ENCODE results near the gene EPS8L2.

The EPS8L2 gene

DNA sequence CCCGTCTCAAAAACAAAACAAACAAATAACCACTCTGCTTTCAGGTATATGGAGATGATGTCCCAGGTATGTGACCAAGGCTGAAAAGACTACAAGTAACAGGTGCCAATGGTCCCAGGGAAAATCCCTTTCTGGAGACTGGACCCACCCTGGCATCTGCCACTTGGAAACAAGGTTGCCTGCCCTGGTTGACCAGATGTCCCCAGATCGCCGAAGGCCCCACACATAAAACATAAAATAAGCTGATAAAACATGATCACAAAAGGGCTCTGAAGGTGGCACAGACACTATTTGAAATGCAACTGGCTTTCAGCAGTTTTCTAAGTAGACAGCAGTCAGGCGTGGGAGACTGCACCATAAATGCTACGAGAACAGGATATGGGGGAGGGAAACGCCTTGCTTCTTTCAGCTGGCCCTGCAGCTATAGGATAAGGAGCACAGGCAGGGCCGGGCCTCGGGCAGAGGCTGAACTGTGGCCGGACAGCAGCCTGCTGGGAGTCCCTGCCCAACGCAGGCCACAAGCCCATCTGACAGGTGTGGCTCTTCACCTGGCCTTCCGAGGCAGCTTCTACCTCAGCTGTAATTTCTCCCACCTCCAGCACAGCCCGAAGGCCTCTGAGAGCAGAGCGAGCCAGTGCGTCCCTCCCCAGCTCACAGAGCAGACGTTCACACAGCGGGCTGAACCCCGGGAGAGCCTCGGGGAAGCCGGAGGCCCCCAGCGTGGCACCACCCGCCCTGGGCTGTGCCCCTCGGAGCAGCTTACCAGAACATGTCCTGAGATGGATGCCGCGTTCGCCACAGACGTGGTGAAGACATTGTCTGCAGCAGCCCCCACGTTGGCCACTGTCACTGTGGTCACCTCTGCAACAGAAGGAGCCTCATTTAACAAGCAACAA is 15.0 kb upstream of the EPS8L2 start:
- DNase-seq, result no peak

DNA sequence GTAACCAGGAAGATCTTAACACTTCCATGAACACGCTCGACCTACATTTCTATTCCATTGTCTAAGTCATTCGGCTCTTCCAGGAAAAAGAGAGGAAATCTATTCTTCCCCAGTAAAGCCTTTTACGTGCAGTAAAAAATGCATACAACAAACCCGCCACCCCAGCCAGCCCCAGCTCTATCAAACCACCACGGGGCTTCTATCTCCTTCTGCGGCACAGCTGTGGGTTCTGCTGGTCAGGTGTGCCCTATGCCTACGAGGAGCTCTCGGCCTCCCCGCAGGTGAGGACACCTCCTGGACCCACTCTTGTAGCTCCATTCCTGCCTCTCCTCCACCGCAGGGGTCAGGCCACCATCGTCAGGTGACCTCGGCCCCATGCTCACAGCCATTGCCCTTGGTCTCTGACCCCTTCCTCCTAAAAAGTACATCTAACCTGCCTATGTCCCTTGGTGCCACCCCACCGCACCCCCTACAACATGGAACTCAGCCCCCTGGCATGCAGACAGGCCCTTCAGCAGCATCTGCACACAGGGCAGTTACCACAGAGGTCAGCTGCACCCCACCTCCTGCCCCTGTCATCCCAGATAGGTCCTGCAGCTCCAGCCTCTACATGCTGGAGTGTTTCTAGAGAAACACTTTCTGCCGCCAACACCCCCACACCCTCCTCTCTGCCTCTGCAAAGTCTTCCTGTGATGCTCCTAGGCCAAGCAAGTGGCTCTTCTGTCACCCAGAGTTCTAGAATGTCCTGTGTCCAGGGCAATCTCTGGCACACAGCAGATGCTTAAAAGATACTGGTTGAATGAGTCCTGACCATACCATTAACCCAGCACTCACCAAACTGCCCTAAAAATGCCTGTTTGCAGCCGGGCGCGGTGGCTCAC is 14.1 kb upstream of the EPS8L2 start:
- no peak for DNase-seq

DNA sequence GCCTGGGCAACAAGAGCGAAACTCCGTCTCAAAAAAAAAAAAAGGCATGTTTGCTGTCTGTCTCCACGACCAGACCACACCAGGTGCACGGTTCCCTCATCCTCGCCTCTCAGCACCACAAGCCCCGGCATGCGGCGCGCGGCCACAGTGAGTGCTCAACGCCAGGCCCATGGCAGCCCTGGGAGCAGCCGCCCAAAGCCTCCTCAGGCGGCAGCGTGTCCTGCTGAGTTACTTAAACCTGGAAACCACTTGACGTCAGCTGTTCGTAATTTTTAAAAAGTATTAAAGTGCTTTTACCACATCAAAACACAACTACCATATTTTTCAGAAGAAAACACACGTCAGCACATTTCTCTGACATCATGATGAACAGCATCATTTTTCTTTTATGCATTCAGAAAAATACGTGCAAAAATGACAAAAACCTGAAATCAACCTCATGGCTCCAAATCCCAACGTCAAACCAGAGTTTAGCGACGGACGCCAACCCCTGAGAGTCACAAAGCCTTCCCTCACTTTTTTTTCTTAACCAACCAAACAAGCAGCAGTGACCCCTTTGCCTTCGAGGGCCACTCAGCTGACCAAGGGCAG is 13.1 kb upstream of the EPS8L2 start:
- DNase-seq, result no peak

- DNase-seq, result peak; percentile 58
These were observed 12.6 kb upstream of the EPS8L2 start for GRCh38 chr11:693415-693831.

- DNase-seq, result no peak
These were observed 12.0 kb upstream of the EPS8L2 start for GRCh38 chr11:693887-694562.

GRCh38 chr11:694563-695287 is 11.3 kb upstream of the EPS8L2 start, which contains the start of gene DEAF1:
Gene DEAF1 (minus strand): TSS chr11:695222. CDS start chr11:695047, 175 bp downstream.
- DNase-seq, result peak; percentile 99

- no peak for DNase-seq
These were observed 10.8 kb upstream of the EPS8L2 start for GRCh38 chr11:695288-695537.

DNA sequence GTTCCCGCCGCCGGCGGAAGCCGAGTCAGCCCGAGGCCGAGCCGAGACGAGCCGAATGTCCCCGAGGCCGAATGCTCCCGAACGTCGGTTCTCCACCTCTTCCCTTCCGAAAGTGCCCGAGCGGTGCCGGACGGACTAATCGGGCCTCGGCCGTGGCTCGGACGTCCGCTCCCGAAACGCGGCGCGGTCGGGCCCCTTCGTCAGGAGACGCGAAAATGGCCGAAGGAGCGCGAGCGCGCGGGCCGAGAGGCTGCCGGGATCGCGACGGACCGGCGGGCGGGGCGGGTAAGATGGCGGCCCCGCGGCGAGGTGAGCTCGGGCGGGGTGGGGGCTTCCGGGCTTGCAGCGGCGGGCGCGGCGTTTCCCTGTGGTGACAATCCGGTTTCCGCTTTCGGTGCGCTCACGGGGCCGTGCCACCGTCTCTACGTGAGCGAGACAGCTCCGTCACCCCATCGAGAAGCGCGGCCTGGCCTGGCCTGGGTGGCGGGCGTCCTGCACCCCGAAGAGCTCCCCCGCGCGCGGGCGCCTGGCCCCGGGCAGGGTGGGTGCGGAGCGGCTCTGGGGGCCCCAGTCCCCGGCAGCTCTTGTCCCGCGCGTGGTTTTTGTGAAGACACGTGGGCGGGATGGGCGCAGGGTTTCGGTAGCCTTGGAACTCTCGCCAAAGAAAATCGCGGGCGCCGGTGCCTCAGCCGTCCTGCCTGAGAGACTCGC is 10.3 kb upstream of the EPS8L2 start, which contains the start of gene TMEM80:
Gene TMEM80 (plus strand): TSS at position 279 of the 711 bp plus-strand sequence. CDS start 12 bp downstream, at position 291.
- DNase-seq, result peak; percentile 99

- no peak for DNase-seq
These were observed 9.0 kb upstream of the EPS8L2 start for GRCh38 chr11:696955-697491.

GRCh38 chr11:697811-698311 is 8.2 kb upstream of the EPS8L2 start:
- DNase-seq, result no peak

DNA sequence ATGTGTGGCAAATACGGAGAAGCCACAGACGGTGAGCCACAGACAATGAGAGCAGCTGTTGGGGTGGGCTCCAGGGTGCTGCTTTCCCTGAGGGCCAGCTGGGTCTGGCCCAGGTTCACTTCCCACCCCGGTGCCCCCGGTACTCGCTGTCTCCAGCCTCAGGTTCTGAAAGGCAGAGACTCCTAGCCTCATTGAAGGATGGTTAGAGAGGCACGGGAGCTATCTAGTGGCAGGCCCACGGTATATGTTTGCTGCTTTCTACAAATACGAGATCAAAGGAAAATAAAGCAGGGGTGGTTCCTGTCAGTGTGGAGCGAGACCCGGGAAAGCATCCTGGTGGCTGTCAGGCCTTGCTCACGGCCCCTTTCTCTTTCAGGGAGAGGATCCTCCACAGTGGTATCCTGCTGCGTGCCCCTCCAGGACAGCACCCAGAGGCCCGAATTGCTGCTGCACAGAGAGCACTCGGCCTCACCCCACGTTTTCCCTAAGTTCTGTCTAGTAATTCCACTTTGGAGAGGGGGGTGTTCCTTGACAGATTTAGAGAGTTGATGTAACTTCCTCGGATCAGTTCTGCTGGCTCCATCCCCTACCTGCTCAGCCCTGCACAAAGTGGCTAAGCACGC is 7.4 kb upstream of the EPS8L2 start:
- DNase-seq, result no peak

DNA sequence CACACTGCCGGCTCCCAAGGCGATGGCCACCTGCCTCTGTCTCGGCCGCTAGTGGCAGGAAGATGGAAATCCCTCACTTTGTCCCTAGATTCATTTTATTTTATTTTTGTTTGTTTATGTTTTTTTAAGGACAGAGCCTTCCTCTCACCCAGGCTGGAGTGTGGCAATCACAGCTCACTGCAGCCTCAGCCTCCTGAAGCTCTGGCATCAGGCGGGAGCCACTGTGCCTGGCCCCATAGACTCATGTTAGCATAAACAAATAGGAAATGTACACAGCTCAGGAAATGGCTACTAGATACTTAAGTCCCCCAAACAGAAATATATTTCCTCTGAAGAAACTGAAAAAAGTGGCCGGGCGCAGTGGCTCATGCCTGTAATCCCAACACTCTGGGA is 6.9 kb upstream of the EPS8L2 start:
- DNase-seq, result no peak

- no peak for DNase-seq
These were observed 6.3 kb upstream of the EPS8L2 start for GRCh38 chr11:699753-700152.

DNA sequence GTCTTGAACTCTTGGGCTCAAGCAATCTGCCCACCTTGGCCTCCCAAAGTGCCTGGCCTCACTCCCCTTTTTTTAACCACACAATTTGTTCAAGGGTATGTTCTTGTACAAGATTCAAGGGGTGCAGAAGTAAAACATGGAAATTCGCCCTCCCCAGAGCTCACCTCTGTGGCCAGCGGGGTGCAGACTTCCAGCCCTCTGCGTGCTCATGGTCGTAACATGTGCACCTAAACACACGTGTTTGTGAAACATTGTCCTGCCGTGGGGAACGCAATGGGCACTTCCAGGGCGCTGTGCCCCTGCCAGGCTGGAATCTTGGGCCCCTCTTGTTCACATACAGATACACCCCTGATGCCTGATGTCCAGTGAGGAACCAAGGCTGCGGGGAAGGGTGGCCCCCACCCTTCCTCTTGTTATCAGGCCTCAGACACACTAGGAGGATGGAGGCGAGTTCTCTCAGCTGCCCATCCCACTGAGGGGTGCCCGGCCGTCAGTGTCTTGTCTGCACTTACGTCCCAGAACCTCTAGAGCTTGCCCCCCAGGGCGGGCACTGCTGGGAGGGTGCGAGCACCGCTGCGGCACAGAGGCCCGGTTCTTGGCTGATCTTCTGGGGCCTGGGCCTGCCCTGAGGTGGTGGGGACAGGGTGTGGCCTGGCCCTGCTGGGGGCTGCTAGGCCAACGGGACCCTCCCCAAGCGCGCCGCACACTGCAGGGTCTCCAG is 4.1 kb upstream of the EPS8L2 start:
- DNase-seq, result no peak

DNA sequence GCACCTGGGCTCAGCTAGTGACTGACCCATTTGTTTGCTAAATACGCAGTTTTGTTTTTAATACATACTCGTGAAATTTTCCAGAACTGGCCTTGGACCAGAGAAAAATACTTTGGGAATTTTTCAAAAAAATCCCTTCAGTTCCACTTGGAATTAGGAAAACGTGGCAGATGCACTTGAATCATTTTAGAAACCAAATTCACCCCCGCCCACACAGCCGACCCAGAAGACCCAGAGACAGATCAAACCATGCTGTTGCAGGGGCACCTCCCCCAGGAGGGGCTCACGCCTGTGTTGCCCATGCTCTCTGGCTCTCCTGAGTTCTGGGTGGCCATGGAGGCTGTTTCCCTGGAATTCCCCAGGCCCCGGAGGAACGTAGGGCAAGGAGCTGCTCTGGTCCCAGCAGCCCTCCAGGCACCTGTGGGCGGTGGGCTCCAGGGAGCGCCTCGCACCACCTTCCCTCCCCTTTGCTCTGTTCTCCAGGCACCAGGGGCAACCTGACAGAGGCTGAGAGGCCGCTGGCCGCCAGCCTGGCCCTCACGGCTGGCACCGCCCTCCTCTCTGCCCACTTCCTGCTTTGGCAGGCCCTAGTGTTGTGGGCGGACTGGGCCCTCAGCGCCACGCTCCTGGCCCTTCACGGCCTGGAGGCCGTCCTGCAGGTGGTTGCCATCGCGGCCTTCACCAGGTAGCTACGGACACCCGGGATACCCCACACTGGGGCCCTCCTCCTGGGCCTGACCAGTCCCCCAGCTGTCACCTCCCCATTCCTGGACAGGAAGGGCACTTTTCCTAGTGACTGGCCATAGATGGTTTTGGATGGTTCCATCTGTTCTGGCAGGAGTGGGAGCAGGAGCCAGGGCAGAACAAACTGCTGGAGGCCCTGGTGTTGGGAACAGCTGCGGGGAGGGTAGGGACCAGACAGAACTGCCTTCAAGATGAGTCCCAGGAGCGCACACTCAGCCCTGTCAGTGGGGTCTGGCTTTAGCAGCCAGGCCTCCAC is 3.3 kb upstream of the EPS8L2 start:
- DNase-seq, result no peak

DNA sequence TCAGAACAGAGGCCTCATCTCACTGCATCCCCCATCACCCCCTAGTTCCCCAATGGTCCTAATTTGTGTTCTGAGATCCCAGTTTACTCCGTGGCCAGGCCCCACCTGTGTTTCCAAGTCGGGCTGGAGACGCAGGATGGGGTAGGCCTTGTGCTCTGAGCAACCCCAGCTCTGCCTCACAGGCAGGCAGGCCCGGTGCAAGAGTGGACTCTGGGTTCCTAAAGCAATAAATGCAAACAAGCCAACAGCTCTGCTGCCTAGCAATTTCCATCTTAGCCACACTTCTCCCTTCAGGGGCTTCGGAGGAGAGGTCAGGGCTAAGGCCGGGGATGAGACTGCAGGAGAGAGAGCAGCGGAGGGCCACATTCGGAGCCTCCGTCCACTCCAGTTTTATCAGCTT is 2.5 kb upstream of the EPS8L2 start:
- no peak for DNase-seq

DNA sequence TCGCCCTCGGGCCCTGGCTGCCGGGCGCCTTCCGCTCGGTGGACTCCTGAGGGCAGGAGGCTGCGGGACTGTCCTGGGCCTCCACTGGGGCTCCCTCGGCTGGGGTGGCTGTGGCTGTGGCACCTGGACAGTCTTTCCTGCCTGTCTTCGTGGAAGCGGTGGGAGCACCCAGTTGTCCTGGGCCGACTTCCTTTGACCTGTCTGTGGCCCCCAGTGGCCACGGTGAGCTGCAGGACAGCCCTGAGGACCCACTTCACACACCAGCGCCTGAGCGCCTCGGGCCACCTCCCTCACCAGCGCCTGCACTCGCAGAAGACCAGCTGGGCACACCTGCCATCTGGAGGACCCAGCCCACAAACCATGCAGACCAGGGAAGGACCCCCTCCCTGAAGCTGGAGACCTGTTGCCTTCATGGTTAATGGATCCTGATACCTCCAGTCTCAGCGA is 1.8 kb upstream of the EPS8L2 start:
- no peak for DNase-seq
